Neuronal stem cell (in vitro differentiated cells): ENCODE measurements around the gene WNT11.

Experiments used
- DNase-seq: peaks from one replicate; pipeline ENCODE4 v3.0.0-alpha.2; 2013; ENCODE audit warnings: low spot score
- H2AFZ ChIP-seq: one replicate; pipeline ENCODE4 v1.6.1; 2013; ENCODE audit warnings: mild to moderate bottlenecking, low read length, inconsistent platforms
- H2AK5ac ChIP-seq: 2 replicates; pipeline ENCODE4 v1.6.1; 2013; ENCODE audit warnings: low read depth, mild to moderate bottlenecking, inconsistent platforms, low read length, moderate library complexity, mixed read lengths
- H2BK120ac ChIP-seq: 2 replicates; pipeline ENCODE4 v1.6.1; 2013; ENCODE audit warnings: low read depth, mild to moderate bottlenecking, inconsistent platforms, low read length, moderate library complexity, mixed read lengths
- H2BK12ac ChIP-seq: one replicate; pipeline ENCODE4 v1.6.1; 2013; ENCODE audit warnings: low read length, inconsistent platforms
- H2BK15ac ChIP-seq: 2 replicates; pipeline ENCODE4 v1.6.1; 2013; ENCODE audit warnings: mild to moderate bottlenecking, low read length, inconsistent platforms, mixed read lengths
- H2BK5ac ChIP-seq: one replicate; pipeline ENCODE4 v1.6.1; 2013; ENCODE audit warnings: inconsistent platforms, mild to moderate bottlenecking, low read length, moderate library complexity
- H3K14ac ChIP-seq: one replicate; pipeline ENCODE4 v1.6.1; 2013; ENCODE audit warnings: low read length, inconsistent platforms
- H3K18ac ChIP-seq: 2 replicates; pipeline ENCODE4 v1.6.1; 2013; ENCODE audit warnings: low read length, inconsistent platforms
- H3K23ac ChIP-seq: 2 replicates; pipeline ENCODE4 v1.6.1; 2013; ENCODE audit warnings: low read depth, mild to moderate bottlenecking, mixed read lengths, low read length, inconsistent platforms; ENCODE audit not compliant: poor library complexity
- H3K27ac ChIP-seq: replicated peaks from 3 replicates; pipeline ENCODE4 v1.5.1; 2013; ENCODE audit warnings: low read length, inconsistent platforms
- H3K27me3 ChIP-seq, 3 experiments: 2 replicates each; pipeline ENCODE4 v1.6.1; 2013; ENCODE audit warnings: low read length in 3 of 3, mild to moderate bottlenecking in 2 of 3, inconsistent platforms in 1 of 3, low read depth in 1 of 3, mixed read lengths in 1 of 3, moderate library complexity in 1 of 3; ENCODE audit not compliant: control insufficient read depth in 3 of 3, insufficient read depth in 3 of 3
- H3K36me3 ChIP-seq, 2 donors: replicated peaks in 1 of 2; 2 replicates each; pipeline ENCODE4 v1.6.1; 2013; ENCODE audit warnings: low read length in 2 of 2; ENCODE audit not compliant: control insufficient read depth in 2 of 2, insufficient read depth in 2 of 2
- H3K4ac ChIP-seq: 2 replicates; pipeline ENCODE4 v1.6.1; 2013; ENCODE audit warnings: inconsistent platforms, mild to moderate bottlenecking, low read length, moderate library complexity
- H3K4me1 ChIP-seq, 2 donors: 1 replicate in 1 of 2; 2 replicates in 1 of 2; pipeline ENCODE4 v1.6.1; 2013; ENCODE audit warnings: low read length in 2 of 2, low read depth in 1 of 2; ENCODE audit not compliant: control insufficient read depth in 2 of 2, insufficient read depth in 1 of 2
- H3K4me2 ChIP-seq: one replicate; pipeline ENCODE4 v1.6.1; 2013; ENCODE audit warnings: mild to moderate bottlenecking, low read length, inconsistent platforms; ENCODE audit not compliant: insufficient read depth, poor library complexity, severe bottlenecking
- H3K4me3 ChIP-seq, 2 donors: 2 replicates each; pipeline ENCODE4 v1.5.1; 2013; ENCODE audit warnings: low read length in 2 of 2, mild to moderate bottlenecking in 2 of 2, inconsistent platforms in 1 of 2, moderate library complexity in 1 of 2
- H3K79me1 ChIP-seq: one replicate; pipeline ENCODE4 v1.6.1; 2013; ENCODE audit warnings: low read depth, mild to moderate bottlenecking, inconsistent platforms, low read length, moderate library complexity
- H3K9ac ChIP-seq: one replicate; pipeline ENCODE4 v1.6.1; 2013; ENCODE audit warnings: mild to moderate bottlenecking, low read depth, low read length, inconsistent platforms; ENCODE audit not compliant: poor library complexity
- H3K9me3 ChIP-seq, 2 donors: replicated peaks in 1 of 2; 2 replicates each; pipeline versions ENCODE3 to v1.6.1; 2013; ENCODE audit warnings: low read length in 2 of 2, mild to moderate bottlenecking in 2 of 2, inconsistent platforms in 1 of 2, low read depth in 1 of 2, mixed read lengths in 1 of 2, moderate library complexity in 1 of 2; ENCODE audit not compliant: control insufficient read depth in 2 of 2, insufficient read depth in 1 of 2
- H4K8ac ChIP-seq: one replicate; pipeline ENCODE4 v1.6.1; 2013; ENCODE audit warnings: low read depth, mild to moderate bottlenecking, inconsistent platforms, low read length, moderate library complexity
- H4K91ac ChIP-seq: one replicate; pipeline ENCODE4 v1.6.1; 2013; ENCODE audit warnings: low read length, low read depth, mild to moderate bottlenecking, inconsistent platforms; ENCODE audit not compliant: poor library complexity
- WGBS, 2 donors: extraction: QIAGEN DNeasy Blood & Tissue Kit; methylation state at CpG; one replicate each; pipeline ENCODE4 v1.1.7; 2013; ENCODE audit warnings: missing lambda C conversion rate in 2 of 2, mixed read lengths in 1 of 2; ENCODE audit not compliant: insufficient read length in 2 of 2, insufficient replicate concordance in 1 of 2; ENCODE audit errors: extremely low coverage in 2 of 2; 5-methylcytosine and 5-hydroxymethylcytosine counted together

WNT11 gene

GRCh38 chr11:76175783-76176182, 30.5 kb downstream of the WNT11 start:
- Histone ChIP-seq H2AFZ (no peak overlapping the region), H2BK15ac (peak overlapping the region; percentile 79), H3K9ac (peak overlapping the region; percentile 68), H3K4ac (no peak overlapping the region), H4K8ac (peak overlapping the region; percentile 32), H3K14ac (peak overlapping the region; percentile 47), H3K27ac (no peak overlapping the region), H4K91ac (peak overlapping the region; percentile 48), H3K4me1 (no peaks in the 10 kb centered on the region), H3K23ac (peak overlapping the region; percentile 73), H2BK12ac (no peak overlapping the region), H3K79me1 (no peaks in the 10 kb centered on the region), H3K18ac (peak overlapping the region; percentile 88), H3K36me3 (no peaks in the 10 kb centered on the region), H2BK5ac (no peak overlapping the region), H2BK120ac (no peak overlapping the region), H3K4me2 (no peak overlapping the region), H3K9me3 (no peaks in the 10 kb centered on the region), H2AK5ac (peak overlapping the region; percentile 46), H3K27me3 (peaks cover 0 to 45% (median 0%) of the 10 kb centered on the region in 3 experiments), H3K4me3 (no peak overlapping the region)
- no CpG with 5 or more reads among the region's 4 CpGs for WGBS, 2 donors
- DNase-seq = no peak

GRCh38 chr11:76174330-76174729, 32.0 kb downstream of the WNT11 start:
- no peaks in the 10 kb centered on the region for H3K4me1 ChIP-seq
- H3K9ac ChIP-seq = no peak overlapping the region
- H3K79me1 ChIP-seq = no peaks in the 10 kb centered on the region
- WGBS, 2 donors = no CpG with 5 or more reads among the region's 5 CpGs
- H3K23ac ChIP-seq = no peak overlapping the region
- H4K91ac ChIP-seq = no peak overlapping the region
- no peaks in the 10 kb centered on the region for H3K36me3 ChIP-seq
- H3K4me3 ChIP-seq = no peak overlapping the region
- no peak overlapping the region for H3K27ac ChIP-seq
- H2BK120ac ChIP-seq = no peak overlapping the region
- H3K4me2 ChIP-seq = no peak overlapping the region
- no peak overlapping the region for H3K18ac ChIP-seq
- peaks cover 0 to 35% (median 0%) of the 10 kb centered on the region in 3 experiments for H3K27me3 ChIP-seq
- no peak overlapping the region for H3K14ac ChIP-seq
- no peaks in the 10 kb centered on the region for H3K9me3 ChIP-seq
- H3K4ac ChIP-seq = no peak overlapping the region
- H2AK5ac ChIP-seq = no peak overlapping the region
- no peak overlapping the region for H2BK15ac ChIP-seq
- no peak for DNase-seq
- no peak overlapping the region for H2AFZ ChIP-seq
- no peak overlapping the region for H4K8ac ChIP-seq
- H2BK12ac ChIP-seq = no peak overlapping the region
- H2BK5ac ChIP-seq = no peak overlapping the region

- Histone ChIP-seq H4K8ac (no peak overlapping the region), H3K4me1 (no peaks in the 10 kb centered on the region), H2BK5ac (no peak overlapping the region), H3K23ac (peak overlapping the region; percentile 65), H3K27me3 (peaks cover 0 to 39% (median 0%) of the 10 kb centered on the region in 3 experiments), H3K9me3 (no peaks in the 10 kb centered on the region), H3K4me3 (no peak overlapping the region), H3K4me2 (no peak overlapping the region), H3K9ac (no peak overlapping the region), H2BK12ac (no peak overlapping the region), H3K14ac (peak overlapping the region; percentile 71), H2AK5ac (no peak overlapping the region), H3K27ac (no peak overlapping the region), H2BK120ac (no peak overlapping the region), H2AFZ (no peak overlapping the region), H3K36me3 (no peaks in the 10 kb centered on the region), H2BK15ac (peak overlapping the region; percentile 49), H3K18ac (peak overlapping the region; percentile 19), H4K91ac (no peak overlapping the region), H3K79me1 (no peaks in the 10 kb centered on the region), H3K4ac (no peak overlapping the region)
- DNase-seq = no peak
- WGBS, 2 donors = no CpG with 5 or more reads among the region's 8 CpGs
These were observed 32.6 kb downstream of the WNT11 start for GRCh38 chr11:76173663-76174062.

- no peak overlapping the region for H2AFZ ChIP-seq
- no peak overlapping the region for H4K91ac ChIP-seq
- no peaks in the 10 kb centered on the region for H3K79me1 ChIP-seq
- H3K4me2 ChIP-seq = no peak overlapping the region
- H2BK15ac ChIP-seq = peak overlapping the region; percentile 22
- no CpG with 5 or more reads among the region's 13 CpGs for WGBS, 2 donors
- H3K9ac ChIP-seq = no peak overlapping the region
- no peaks in the 10 kb centered on the region for H3K36me3 ChIP-seq
- H2BK12ac ChIP-seq = peak overlapping the region; percentile 30
- peak overlapping the region; percentile 63 for H2BK5ac ChIP-seq
- no peak overlapping the region for H4K8ac ChIP-seq
- no peak overlapping the region for H3K23ac ChIP-seq
- no peak overlapping the region for H3K4ac ChIP-seq
- DNase-seq = no peak
- peak overlapping the region; percentile 81 for H2AK5ac ChIP-seq
- H3K27ac ChIP-seq = no peak overlapping the region
- peak overlapping the region; percentile 69 for H3K18ac ChIP-seq
- H3K14ac ChIP-seq = no peak overlapping the region
- no peaks in the 10 kb centered on the region for H3K9me3 ChIP-seq
- no peak overlapping the region for H2BK120ac ChIP-seq
- peaks cover 0 to 30% (median 0%) of the 10 kb centered on the region in 3 experiments for H3K27me3 ChIP-seq
- H3K4me3 ChIP-seq = no peak overlapping the region
- H3K4me1 ChIP-seq = no peaks in the 10 kb centered on the region
These were observed 33.7 kb downstream of the WNT11 start for GRCh38 chr11:76172583-76172982.
